Stomach (tissue), 9 donors: ENCODE measurements around the gene SOX11. TPM values are rescaled to one million over a fixed set of nuclear protein-coding genes. Genes with fewer than 3 reads are reported as not detected.

Source experiments
- DNase-seq, 2 donors: peaks; one replicate each; pipeline versions ENCODE4 v3.0.0 to v3.0.0-alpha.2; 2013 to 2019
- H3K27ac ChIP-seq, 5 donors: fragments of 200-600 bp in 4 of 5; sonication (generic) in 4 of 5; one replicate each; pipeline ENCODE4 v1.5.1; 2013 to 2019; ENCODE audit warnings: mild to moderate bottlenecking in 1 of 5, moderate library complexity in 1 of 5
- H3K27me3 ChIP-seq, 3 donors: fragments of 200-600 bp; sonication (generic); one replicate each; pipeline ENCODE4 v1.5.1; 2017 to 2019; ENCODE audit warnings: mixed run types in 1 of 3
- H3K36me3 ChIP-seq, 4 donors: fragments of 200-600 bp; sonication (generic); 1 replicate in 3 of 4; 2 replicates in 1 of 4; pipeline ENCODE4 v1.5.1; 2016 to 2019
- H3K4me1 ChIP-seq, 4 donors: fragments of 200-600 bp; sonication (generic); one replicate each; pipeline ENCODE4 v1.5.1; 2016 to 2019
- H3K4me3 ChIP-seq, 4 donors: fragments of 200-600 bp; sonication (generic) in 3 of 4; one replicate each; pipeline ENCODE4 v1.5.1; 2016 to 2019; ENCODE audit warnings: mild to moderate bottlenecking in 1 of 4
- H3K9me3 ChIP-seq, 4 donors: fragments of 200-600 bp; sonication (generic); one replicate each; pipeline ENCODE4 v1.5.1; 2016 to 2019
- EP300 ChIP-seq: sonication (generic); formaldehyde crosslinking; IDR thresholded peaks from one replicate; pipeline ENCODE4 v1.6.1; 2017; ENCODE audit warnings: antibody characterized with exemption
- POLR2A ChIP-seq, 4 donors: fragments of 450-650 bp; IDR thresholded peaks; one replicate each; pipeline ENCODE4 v1.6.1; 2016; ENCODE audit warnings: antibody characterized with exemption in 4 of 4, control low read depth in 2 of 4, mild to moderate bottlenecking in 1 of 4, moderate library complexity in 1 of 4
- POLR2AphosphoS5 ChIP-seq, 3 donors: sonication (generic); formaldehyde crosslinking; IDR thresholded peaks; one replicate each; pipeline ENCODE4 v1.6.1; 2016; ENCODE audit warnings: antibody characterized with exemption in 3 of 3
- WGBS, 5 donors: extraction: QIAGEN DNeasy Blood & Tissue Kit in 3 of 5; methylation state at CpG; one replicate each; pipeline versions ENCODE4 v1.1.5 to v1.1.7; 2013 to 2018; 5-methylcytosine and 5-hydroxymethylcytosine counted together
- intact Hi-C: fragments of 100-400 bp; cut with DNase I; formaldehyde crosslinking; loops from one replicate; pipeline ENCODE4 v1.15.1; 2023; ENCODE audit warnings: low total_unique reads
- polyA plus RNA-seq, 3 donors: library from polyadenylated mRNA; stranded (reverse); fragments of 200-250 nt; gene quantifications; one replicate each; pipeline ENCODE4 v1.2.3, GENCODE V29; 2013
- total RNA-seq, 5 donors: library from RNA; depleted of rRNA; stranded (reverse); fragments of >200 nt; gene quantifications; one replicate each; pipeline versions ENCODE4 v1.1.0 to v1.2.3, GENCODE V29; 2014 to 2016
- TF ChIP-seq, protein P1 (sequence below), 7 experiments: fragments of 450-650 bp in 4 of 7; fragments of 200-600 bp in 3 of 7; sonication (generic) in 3 of 7; IDR thresholded peaks; one replicate each; pipeline ENCODE4 v1.5.1; 2016 to 2019; ENCODE audit warnings: antibody characterized with exemption in 7 of 7, control low read depth in 2 of 7, mild to moderate bottlenecking in 1 of 7
- donor health status: healthy with polysubstance abuse.
- donor health status: Bipolar disorder and iron deficiency.
- donor health status: healthy.

SOX11 gene
- total and polyA plus RNA-seq, 8 donors: 0.06 to 3.7 (median 0.11) TPM; not detected in 4

- intact Hi-C loops: no loop called here
- H3K4me3 ChIP-seq: peak overlapping the region; percentile 33 to 40 (median 38)
These were observed 33.7 kb downstream of the SOX11 start for GRCh38 chr2:5725794-5726463.

DNA sequence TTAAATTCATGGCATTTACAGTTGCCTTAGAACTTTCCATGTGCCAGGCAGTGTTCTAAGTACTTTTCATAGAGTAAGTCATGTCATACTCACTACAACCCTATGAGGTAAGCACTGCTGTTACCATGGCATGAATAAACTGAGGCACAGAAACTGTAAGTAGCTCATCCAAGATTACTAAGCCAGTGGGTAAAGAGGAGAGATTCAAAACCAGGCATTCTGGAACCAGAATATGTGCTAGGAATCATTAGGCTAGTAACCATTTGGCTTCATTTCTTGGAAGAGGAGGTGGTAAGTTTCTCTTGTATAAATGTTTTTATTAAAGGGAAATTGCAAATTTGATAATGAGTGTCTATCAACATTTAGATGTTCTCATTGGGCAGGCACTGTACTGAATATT is 35.1 kb downstream of the SOX11 start:
- Histone ChIP-seq H3K4me3 (no peak overlapping the region), H3K4me1 (peaks cover 0 to 10% (median 0%) of the 10 kb centered on the region in 4 donors), H3K9me3 (no peaks in the 10 kb centered on the region), H3K27me3 (no peaks in the 10 kb centered on the region), H3K36me3 (no peaks in the 10 kb centered on the region), H3K27ac (no peak overlapping the region)
- intact Hi-C loops: no loop called here
- no peak for DNase-seq
- TF ChIP-seq POLR2AphosphoS5 (IDR thresholded peaks at IDR 0.05): no peak
- TF ChIP-seq EP300: no peak
- TF ChIP-seq, protein P1, sequence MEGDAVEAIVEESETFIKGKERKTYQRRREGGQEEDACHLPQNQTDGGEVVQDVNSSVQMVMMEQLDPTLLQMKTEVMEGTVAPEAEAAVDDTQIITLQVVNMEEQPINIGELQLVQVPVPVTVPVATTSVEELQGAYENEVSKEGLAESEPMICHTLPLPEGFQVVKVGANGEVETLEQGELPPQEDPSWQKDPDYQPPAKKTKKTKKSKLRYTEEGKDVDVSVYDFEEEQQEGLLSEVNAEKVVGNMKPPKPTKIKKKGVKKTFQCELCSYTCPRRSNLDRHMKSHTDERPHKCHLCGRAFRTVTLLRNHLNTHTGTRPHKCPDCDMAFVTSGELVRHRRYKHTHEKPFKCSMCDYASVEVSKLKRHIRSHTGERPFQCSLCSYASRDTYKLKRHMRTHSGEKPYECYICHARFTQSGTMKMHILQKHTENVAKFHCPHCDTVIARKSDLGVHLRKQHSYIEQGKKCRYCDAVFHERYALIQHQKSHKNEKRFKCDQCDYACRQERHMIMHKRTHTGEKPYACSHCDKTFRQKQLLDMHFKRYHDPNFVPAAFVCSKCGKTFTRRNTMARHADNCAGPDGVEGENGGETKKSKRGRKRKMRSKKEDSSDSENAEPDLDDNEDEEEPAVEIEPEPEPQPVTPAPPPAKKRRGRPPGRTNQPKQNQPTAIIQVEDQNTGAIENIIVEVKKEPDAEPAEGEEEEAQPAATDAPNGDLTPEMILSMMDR (IDR thresholded peaks at IDR 0.05): no peak
- TF ChIP-seq POLR2A (IDR thresholded peaks at IDR 0.05): no peak

More at GRCh38 chr2:5725794-5726463, 33.7 kb downstream of the SOX11 start:
- TF ChIP-seq, protein P1 (IDR thresholded peaks at IDR 0.05): no peak
- TF ChIP-seq EP300: no peak
- no peak for TF ChIP-seq POLR2A (IDR thresholded peaks at IDR 0.05)
- no peak for TF ChIP-seq POLR2AphosphoS5 (IDR thresholded peaks at IDR 0.05)
- Histone ChIP-seq H3K9me3 (no peaks in the 10 kb centered on the region), H3K27me3 (no peaks in the 10 kb centered on the region), H3K36me3 (no peaks in the 10 kb centered on the region), H3K4me1 (peaks cover 0 to 10% (median 0%) of the 10 kb centered on the region in 4 donors), H3K27ac (no peak overlapping the region)
- 17 to 22% (median 20%) methylated on average over 23 of the region's 23 CpGs for WGBS, 5 donors
- peak in 1 of 2 donors; percentile 74 for DNase-seq

DNA sequence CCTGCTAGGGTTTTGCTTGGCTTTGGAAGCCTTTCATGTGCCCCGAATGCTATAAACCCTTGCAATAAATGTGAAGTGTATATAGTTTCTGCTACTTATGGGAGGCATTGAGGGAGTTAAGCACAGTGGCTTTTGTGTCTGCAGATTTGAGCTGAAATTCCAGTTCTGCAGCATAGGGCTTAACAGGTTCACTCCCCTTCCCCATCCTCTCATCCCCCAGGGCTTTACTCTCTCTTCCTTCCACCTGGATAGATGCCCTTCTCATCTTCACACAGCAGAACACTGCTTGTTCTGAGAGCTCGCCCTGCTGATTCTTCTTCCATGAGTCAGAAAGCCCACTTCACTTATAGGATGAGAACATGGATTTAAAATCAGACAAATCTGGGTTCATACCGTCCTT is 37.2 kb downstream of the SOX11 start:
- no peak for DNase-seq
- H3K4me1 ChIP-seq: peaks cover 0 to 10% (median 0%) of the 10 kb centered on the region in 4 donors
- intact Hi-C loops: no loop called here
- H3K27ac ChIP-seq: no peak overlapping the region
- no peaks in the 10 kb centered on the region for H3K36me3 ChIP-seq
- no peaks in the 10 kb centered on the region for H3K27me3 ChIP-seq
- H3K9me3 ChIP-seq: peaks cover 0 to 1% (median 0%) of the 10 kb centered on the region in 4 donors
- 83 to 99% (median 92%) methylated on average over 3 of the region's 3 CpGs for WGBS, 5 donors
- H3K4me3 ChIP-seq: no peak overlapping the region
- TF ChIP-seq POLR2A (IDR thresholded peaks at IDR 0.05): no peak
- TF ChIP-seq EP300: no peak
- no peak for TF ChIP-seq POLR2AphosphoS5 (IDR thresholded peaks at IDR 0.05)

GRCh38 chr2:5730386-5730785 is 38.2 kb downstream of the SOX11 start:
- Histone ChIP-seq H3K9me3 (peaks cover 0 to 3% (median 0%) of the 10 kb centered on the region in 4 donors), H3K4me3 (no peak overlapping the region), H3K4me1 (peaks cover 0 to 9% (median 0%) of the 10 kb centered on the region in 4 donors), H3K27ac (no peak overlapping the region), H3K27me3 (no peaks in the 10 kb centered on the region), H3K36me3 (no peaks in the 10 kb centered on the region)
- peak in 1 of 2 donors; percentile 38 for DNase-seq
- TF ChIP-seq EP300: no peak
- no peak for TF ChIP-seq POLR2A (IDR thresholded peaks at IDR 0.05)
- TF ChIP-seq POLR2AphosphoS5 (IDR thresholded peaks at IDR 0.05): no peak
- TF ChIP-seq, protein P1 (IDR thresholded peaks at IDR 0.05): no peak
- WGBS, 5 donors: 42 to 54% (median 50%) methylated on average over 2 of the region's 2 CpGs
- intact Hi-C loops: no loop called here
